Thyroid gland (tissue), 4 donors: Measurements from ENCODE around the gene CACNA1D. TPM values are rescaled to one million over a fixed set of nuclear protein-coding genes. Genes with fewer than 3 reads are reported as not detected.

Experiments
- DNase-seq, 2 donors: peaks; one replicate each; pipeline ENCODE4 v3.0.0-alpha.2; 2019
- H3K27ac ChIP-seq, 3 donors: fragments of 200-600 bp; sonication (generic); 1 replicate in 2 of 3; 2 replicates in 1 of 3; pipeline ENCODE4 v1.5.1; 2016 to 2019; ENCODE audit warnings: mild to moderate bottlenecking in 1 of 3, moderate library complexity in 1 of 3
- H3K27me3 ChIP-seq: fragments of 200-600 bp; sonication (generic); one replicate; pipeline ENCODE4 v1.5.1; 2019
- H3K36me3 ChIP-seq, 2 donors: fragments of 200-600 bp; sonication (generic); one replicate each; pipeline ENCODE4 v1.5.1; 2016 to 2019
- H3K4me1 ChIP-seq, 2 donors: fragments of 200-600 bp; sonication (generic); one replicate each; pipeline ENCODE4 v1.5.1; 2017 to 2019
- H3K4me3 ChIP-seq, 3 donors: fragments of 200-600 bp; sonication (generic); replicated peaks in 1 of 3; 1 replicate in 2 of 3; 2 replicates in 1 of 3; pipeline ENCODE4 v1.5.1; 2016; ENCODE audit warnings: mild to moderate bottlenecking in 1 of 3
- H3K9me3 ChIP-seq: fragments of 200-600 bp; sonication (generic); one replicate; pipeline ENCODE4 v1.5.1; 2017
- CTCF ChIP-seq, 6 experiments: fragments of 200-600 bp in 3 of 6; fragments of 450-650 bp in 3 of 6; sonication (generic) in 3 of 6; IDR thresholded peaks; one replicate each; pipeline ENCODE4 v1.5.1; 2016 to 2019; ENCODE audit warnings: antibody characterized with exemption in 6 of 6, mild to moderate bottlenecking in 2 of 6, inconsistent platforms in 1 of 6, moderate library complexity in 1 of 6
- POLR2A ChIP-seq, 2 donors: fragments of 450-650 bp; IDR thresholded peaks; one replicate each; pipeline ENCODE4 v1.6.1; 2017; ENCODE audit warnings: antibody characterized with exemption in 2 of 2, mild to moderate bottlenecking in 2 of 2, moderate library complexity in 1 of 2
- WGBS, 2 donors: methylation state at CpG; one replicate each; pipeline ENCODE4 v1.1.5; 2017; 5-methylcytosine and 5-hydroxymethylcytosine counted together
- intact Hi-C: fragments of 100-400 bp; cut with DNase I; formaldehyde crosslinking; loops from one replicate; pipeline ENCODE4 v1.15.1; 2023
- total RNA-seq, 4 donors: library from RNA; depleted of rRNA; stranded (reverse); fragments of >200 nt; gene quantifications; one replicate each; pipeline ENCODE4 v1.2.3, GENCODE V29; 2016

CACNA1D gene
- total RNA-seq, 4 donors from 2014 or later = 7.1 to 46.1 (median 27.3) TPM

DNA sequence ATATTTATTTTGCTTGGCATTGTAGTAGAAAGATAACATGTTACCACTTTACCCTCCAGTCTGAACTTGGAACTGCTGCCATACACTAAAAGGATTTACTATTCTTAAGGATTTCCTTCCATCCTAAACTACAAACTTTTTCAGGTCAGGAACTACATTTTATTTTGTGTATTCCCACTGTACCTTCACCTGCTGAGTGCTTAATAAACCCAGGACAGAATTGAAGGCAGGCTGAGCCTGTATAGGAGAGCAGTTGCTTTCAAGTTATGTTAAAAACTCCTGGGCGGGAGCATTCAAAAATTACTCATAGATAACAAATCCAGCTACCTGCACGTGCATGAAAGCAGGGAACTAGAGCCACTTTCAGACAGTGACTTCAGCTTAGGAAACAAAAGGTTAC, 58.3 kb downstream of the CACNA1D start:
- WGBS, 2 donors = 47 to 49% methylated on average over 2 of the region's 2 CpGs
- intact Hi-C loops = no loop called here

DNA sequence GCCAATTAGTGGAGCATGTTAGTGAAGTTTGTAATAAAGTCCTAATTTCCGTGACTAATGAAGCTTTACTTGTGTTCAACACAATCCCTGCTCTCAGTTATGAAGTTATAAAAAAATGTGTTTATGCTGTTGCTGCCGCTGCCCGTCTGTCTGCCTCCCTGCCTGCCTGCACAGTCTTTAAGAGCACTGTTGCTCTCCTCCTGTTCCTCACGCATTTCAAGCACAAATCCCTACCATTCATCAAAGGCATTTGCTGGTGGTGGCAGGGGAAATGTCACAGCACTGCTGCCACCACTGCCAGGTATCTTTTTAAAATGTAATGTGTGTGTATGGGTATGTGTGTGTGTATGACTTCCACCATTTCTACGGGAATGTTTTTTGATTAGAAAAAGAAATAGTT, 58.8 kb downstream of the CACNA1D start:
- no peaks in the 10 kb centered on the region for H3K27me3 ChIP-seq
- H3K9me3 ChIP-seq = no peaks in the 10 kb centered on the region
- 54 to 72% methylated on average over 5 of the region's 5 CpGs for WGBS, 2 donors
- H3K4me3 ChIP-seq = no peak overlapping the region
- no peaks in the 10 kb centered on the region for H3K36me3 ChIP-seq
- no peak for TF ChIP-seq POLR2A (IDR thresholded peaks at IDR 0.05)
- TF ChIP-seq CTCF (IDR thresholded peaks at IDR 0.05) = no peak
- no peak overlapping the region for H3K27ac ChIP-seq
- peak in 1 of 2 donors; percentile 9 for DNase-seq
- intact Hi-C loops = no loop called here
- H3K4me1 ChIP-seq = peaks cover 6 to 11% of the 10 kb centered on the region in 2 donors

More for the DNA sequence above, 58.3 kb downstream of the CACNA1D start:
- Histone ChIP-seq H3K27me3 (no peaks in the 10 kb centered on the region), H3K27ac (no peak overlapping the region), H3K4me1 (peaks cover 6 to 11% of the 10 kb centered on the region in 2 donors), H3K9me3 (no peaks in the 10 kb centered on the region), H3K4me3 (no peak overlapping the region), H3K36me3 (no peaks in the 10 kb centered on the region)
- no peak for DNase-seq
- no peak for TF ChIP-seq POLR2A (IDR thresholded peaks at IDR 0.05)
- TF ChIP-seq CTCF (IDR thresholded peaks at IDR 0.05) = no peak

GRCh38 chr3:53554559-53555067, 60.2 kb downstream of the CACNA1D start:
- 94 to 95% methylated on average over 4 of the region's 4 CpGs for WGBS, 2 donors
- no peak overlapping the region for H3K4me3 ChIP-seq
- H3K27ac ChIP-seq = no peak overlapping the region
- no peaks in the 10 kb centered on the region for H3K36me3 ChIP-seq
- H3K9me3 ChIP-seq = no peaks in the 10 kb centered on the region
- DNase-seq = no peak
- H3K27me3 ChIP-seq = no peaks in the 10 kb centered on the region
- H3K4me1 ChIP-seq = peaks cover 6 to 11% of the 10 kb centered on the region in 2 donors
- TF ChIP-seq POLR2A (IDR thresholded peaks at IDR 0.05) = no peak
- no peak for TF ChIP-seq CTCF (IDR thresholded peaks at IDR 0.05)
- intact Hi-C loops = no loop called here

DNA sequence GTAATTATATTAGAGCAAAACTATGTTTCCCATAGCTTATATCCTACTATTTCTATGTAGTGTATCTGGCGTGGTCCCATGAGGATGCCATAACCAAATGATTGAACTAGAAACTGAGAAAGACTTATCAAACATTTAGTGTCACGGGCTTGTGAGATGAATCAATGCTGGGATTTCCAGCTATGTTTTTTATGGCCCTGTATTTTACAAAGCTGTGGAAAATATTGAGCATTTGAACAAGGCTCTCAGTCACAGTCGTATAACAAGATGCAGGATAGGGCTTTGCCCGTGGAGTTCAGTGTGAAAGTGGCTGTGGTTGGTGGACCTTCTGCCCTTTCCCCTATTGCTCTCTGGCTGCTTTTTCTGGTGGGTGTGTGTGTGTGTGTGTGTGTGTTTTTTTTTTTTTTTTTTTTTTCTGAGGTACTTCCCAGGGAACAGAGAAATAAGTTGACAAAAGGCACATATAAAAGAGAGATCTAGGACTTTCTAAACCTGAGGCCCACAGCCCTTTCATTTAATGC, 60.7 kb downstream of the CACNA1D start:
- H3K4me3 ChIP-seq = no peak overlapping the region
- H3K27me3 ChIP-seq = no peaks in the 10 kb centered on the region
- intact Hi-C loops = no loop called here
- H3K27ac ChIP-seq = no peak overlapping the region
- peaks cover 3 to 9% of the 10 kb centered on the region in 2 donors for H3K4me1 ChIP-seq
- no peak for DNase-seq
- TF ChIP-seq CTCF (IDR thresholded peaks at IDR 0.05) = no peak
- H3K36me3 ChIP-seq = no peaks in the 10 kb centered on the region
- H3K9me3 ChIP-seq = no peaks in the 10 kb centered on the region
- 82 to 85% methylated on average over 4 of the region's 4 CpGs for WGBS, 2 donors

GRCh38 chr3:53566461-53567145, 72.2 kb downstream of the CACNA1D start:
- no peaks in the 10 kb centered on the region for H3K4me1 ChIP-seq
- DNase-seq = no peak
- no peak overlapping the region for H3K4me3 ChIP-seq
- no peaks in the 10 kb centered on the region for H3K36me3 ChIP-seq
- H3K27ac ChIP-seq = no peak overlapping the region
- WGBS, 2 donors = 74 to 76% methylated on average over 11 of the region's 11 CpGs
- no peak for TF ChIP-seq CTCF (IDR thresholded peaks at IDR 0.05)
- TF ChIP-seq POLR2A (IDR thresholded peaks at IDR 0.05) = no peak
- no peaks in the 10 kb centered on the region for H3K27me3 ChIP-seq
- intact Hi-C loops = no loop called here
- no peaks in the 10 kb centered on the region for H3K9me3 ChIP-seq
